Glutamatergic neuron (in vitro differentiated cells): ENCODE data around the gene AUTS2. TPM values are rescaled to one million over a fixed set of nuclear protein-coding genes. Genes with fewer than 3 reads are reported as not detected.

Experiments used
- DNase-seq: peaks from one replicate; pipeline ENCODE4 v3.0.0; 2022
- H3K27ac Mint-ChIP-seq: one replicate; pipeline ENCODE4 v1.8.0; 2020; ENCODE audit warnings: mild to moderate bottlenecking, mixed read lengths, inconsistent platforms; ENCODE audit not compliant: unreplicated experiment
- H3K27me3 Mint-ChIP-seq: one replicate; pipeline ENCODE4 v1.8.0; 2020; ENCODE audit warnings: mild to moderate bottlenecking, moderate library complexity, mixed read lengths, inconsistent platforms; ENCODE audit not compliant: unreplicated experiment
- H3K36me3 Mint-ChIP-seq: one replicate; pipeline ENCODE4 v1.8.0; 2020; ENCODE audit warnings: mild to moderate bottlenecking, mixed read lengths, inconsistent platforms; ENCODE audit not compliant: unreplicated experiment
- H3K4me1 Mint-ChIP-seq: one replicate; pipeline ENCODE4 v1.8.0; 2020; ENCODE audit warnings: mild to moderate bottlenecking, low read depth, mixed read lengths, inconsistent platforms; ENCODE audit not compliant: unreplicated experiment
- H3K4me3 Mint-ChIP-seq: one replicate; pipeline ENCODE4 v1.8.0; 2020; ENCODE audit warnings: mild to moderate bottlenecking, mixed read lengths, inconsistent platforms; ENCODE audit not compliant: unreplicated experiment
- H3K9me3 Mint-ChIP-seq: one replicate; pipeline ENCODE4 v1.8.0; 2020; ENCODE audit warnings: mild to moderate bottlenecking, moderate library complexity, mixed read lengths, inconsistent platforms; ENCODE audit not compliant: unreplicated experiment
- CTCF ChIP-seq: fragments of 200-600 bp; sonication (generic); IDR thresholded peaks from one replicate; pipeline ENCODE4 v1.5.0; 2021; ENCODE audit not compliant: partially characterized antibody, unreplicated experiment
- total RNA-seq: library from RNA; stranded (reverse); fragmentation: NEBNext Ultra II Directional; extraction: Animal tissue kit (Norgen Biotek cat#: 25700); gene quantifications from one replicate; pipeline ENCODE4 v1.2.1, GENCODE V29; 2021; ENCODE audit not compliant: unreplicated experiment

The AUTS2 gene
- total RNA-seq, 1 donor from 2014 or later: 300 TPM

GRCh38 chr7:70836279-70836678 is 1238.0 kb downstream of the AUTS2 start:
- DNase-seq: no peak
- Mint-ChIP-seq H3K9me3 (peaks cover 8% of the 10 kb centered on the region), H3K4me1 (no peaks in the 10 kb centered on the region), H3K36me3 (peaks cover 20% of the 10 kb centered on the region), H3K27me3 (peaks cover 2% of the 10 kb centered on the region), H3K27ac (no peak overlapping the region), H3K4me3 (no peak overlapping the region)
- TF ChIP-seq CTCF: no peak

GRCh38 chr7:70836946-70837345 is 1238.7 kb downstream of the AUTS2 start:
- H3K27ac Mint-ChIP-seq: no peak overlapping the region
- H3K4me1 Mint-ChIP-seq: no peaks in the 10 kb centered on the region
- H3K27me3 Mint-ChIP-seq: peaks cover 2% of the 10 kb centered on the region

GRCh38 chr7:70837589-70837988 is 1239.3 kb downstream of the AUTS2 start:
- H3K4me1 Mint-ChIP-seq: no peaks in the 10 kb centered on the region

More at GRCh38 chr7:70836946-70837345, 1238.7 kb downstream of the AUTS2 start:
- no peak overlapping the region for H3K4me3 Mint-ChIP-seq
- no peak for DNase-seq
- TF ChIP-seq CTCF: no peak
- H3K36me3 Mint-ChIP-seq: peaks cover 21% of the 10 kb centered on the region
- peaks cover 8% of the 10 kb centered on the region for H3K9me3 Mint-ChIP-seq

GRCh38 chr7:70838292-70838907 is 1240.1 kb downstream of the AUTS2 start:
- Mint-ChIP-seq H3K4me3 (no peak overlapping the region), H3K27ac (no peak overlapping the region), H3K27me3 (peaks cover 5% of the 10 kb centered on the region), H3K9me3 (peaks cover 11% of the 10 kb centered on the region), H3K4me1 (no peaks in the 10 kb centered on the region), H3K36me3 (peaks cover 30% of the 10 kb centered on the region)
- DNase-seq: no peak
- TF ChIP-seq CTCF: no peak

More at GRCh38 chr7:70837589-70837988, 1239.3 kb downstream of the AUTS2 start:
- no peak for TF ChIP-seq CTCF
- Mint-ChIP-seq H3K9me3 (peaks cover 11% of the 10 kb centered on the region), H3K4me3 (no peak overlapping the region), H3K27me3 (peaks cover 3% of the 10 kb centered on the region), H3K27ac (no peak overlapping the region), H3K36me3 (peaks cover 27% of the 10 kb centered on the region)
- no peak for DNase-seq
